K562 (cell line): Measurements from ENCODE around the gene DBNDD1. TPM values are rescaled to one million over a fixed set of nuclear protein-coding genes. Genes with fewer than 3 reads are reported as not detected.

ENCODE experiments used
- CBX1 ChIP-seq: sonication (generic); IDR thresholded peaks from 2 replicates; pipeline ENCODE4 v1.6.1; 2016; ENCODE audit warnings: antibody characterized with exemption, low read depth, mild to moderate bottlenecking
- CHD4 ChIP-seq: fragments of 200-600 bp; sonication (generic); IDR thresholded peaks from 3 replicates; pipeline ENCODE4 v1.6.1; 2012; ENCODE audit warnings: low read depth, mild to moderate bottlenecking, mixed read lengths, low read length, inconsistent platforms; ENCODE audit not compliant: insufficient read depth, insufficient replicate concordance, poor library complexity, severe bottlenecking
- CREBBP ChIP-seq: IDR thresholded peaks from one replicate; pipeline ENCODE4 v1.6.1; 2012; ENCODE audit warnings: low read depth, mild to moderate bottlenecking, control low read depth, inconsistent platforms, low read length
- FOXA3 ChIP-seq, 2 experiments: fragments of 450-650 bp in 1 of 2; sonication (generic) in 1 of 2; formaldehyde crosslinking; IDR thresholded peaks in 1 of 2; conservative IDR thresholded peaks in 1 of 2; 2 replicates each; pipeline versions ENCODE4 v1.4.0 to v1.8.0; 2020 to 2022; ENCODE audit warnings: mild to moderate bottlenecking in 2 of 2, missing genetic modification reagents in 1 of 2
- KAT2B ChIP-seq: IDR thresholded peaks from one replicate; pipeline ENCODE4 v1.6.1; 2012; ENCODE audit warnings: low read depth, mild to moderate bottlenecking, control low read depth, inconsistent platforms, low read length, moderate library complexity
- KLF16 ChIP-seq: IDR thresholded peaks from 2 replicates; pipeline ENCODE4 v1.6.1; 2016; ENCODE audit warnings: antibody characterized with exemption
- LEF1 ChIP-seq: fragments of 450-650 bp; IDR thresholded peaks from 2 replicates; pipeline ENCODE4 v1.6.1; 2016; ENCODE audit warnings: mild to moderate bottlenecking
- MAFG ChIP-seq: fragments of 450-650 bp; conservative IDR thresholded peaks from 2 replicates; pipeline ENCODE4 v1.6.1; 2016; ENCODE audit warnings: missing genetic modification characterization, missing compliant biosample characterization
- MITF ChIP-seq: IDR thresholded peaks from 2 replicates; pipeline ENCODE4 v1.6.1; 2014; ENCODE audit warnings: antibody characterized with exemption
- MTA1 ChIP-seq: fragments of 450-650 bp; IDR thresholded peaks from 2 replicates; pipeline ENCODE4 v1.6.1; 2017; ENCODE audit warnings: borderline replicate concordance
- NBN ChIP-seq: fragments of 450-650 bp; IDR thresholded peaks from 2 replicates; pipeline ENCODE4 v1.6.1; 2016; ENCODE audit warnings: low read depth, mild to moderate bottlenecking
- NRF1 ChIP-seq, 2 experiments: fragments of 450-650 bp; IDR thresholded peaks in 1 of 2; conservative IDR thresholded peaks in 1 of 2; 2 replicates each; pipeline ENCODE4 v1.6.1; 2014; ENCODE audit warnings: mild to moderate bottlenecking in 2 of 2
- OTX1 ChIP-seq: fragments of 450-650 bp; formaldehyde crosslinking; IDR thresholded peaks from 2 replicates; pipeline ENCODE4 v1.4.0; 2022; ENCODE audit warnings: mild to moderate bottlenecking
- PRMT5 ChIP-seq: sonication (generic); formaldehyde crosslinking; IDR thresholded peaks from 2 replicates; pipeline ENCODE4 v1.5.0; 2020; ENCODE audit warnings: missing genetic modification reagents
- SMARCC2 ChIP-seq: fragments of 450-650 bp; IDR thresholded peaks from 2 replicates; pipeline ENCODE4 v1.6.1; 2017; ENCODE audit warnings: antibody characterized with exemption, moderate library complexity, mild to moderate bottlenecking, low read depth
- SREBF2 ChIP-seq: sonication (generic); formaldehyde crosslinking; IDR thresholded peaks from 2 replicates; pipeline ENCODE4 v1.4.0; 2020; ENCODE audit warnings: mild to moderate bottlenecking, missing genetic modification reagents
- ZBTB26 ChIP-seq: fragments of 450-650 bp; formaldehyde crosslinking; IDR thresholded peaks from 2 replicates; pipeline ENCODE4 v1.4.0; 2022; ENCODE audit warnings: missing genetic modification characterization
- ZNF143 ChIP-seq: sonication (generic); formaldehyde crosslinking; IDR thresholded peaks from 2 replicates; pipeline ENCODE4 v1.9.0; 2022; ENCODE audit warnings: mild to moderate bottlenecking, missing genetic modification reagents
- ZSCAN29 ChIP-seq: fragments of 450-650 bp; IDR thresholded peaks from 2 replicates; pipeline ENCODE4 v1.6.1; 2017
- polyA plus RNA-seq, 8 experiments: library from polyadenylated mRNA; depleted of rRNA in 4 of 8; stranded (reverse) in 5 of 8; unstranded in 3 of 8; fragments of >200 nt; fragmentation: Nextera tagmentation in 2 of 8; fragmentation: Illumina TruSeq in 1 of 8; extraction: Ambion mirVana in 2 of 8; extraction: Trizol in 1 of 8; gene quantifications; 2 replicates each; pipeline versions ENCODE4 v1.2.1 to v1.2.3, GENCODE V29; 2011 to 2014; ENCODE audit warnings: inconsistent platforms in 1 of 8, missing spikeins in 1 of 8
- total RNA-seq, 7 experiments: library from RNA; depleted of rRNA in 6 of 7; stranded (reverse); fragments of >200 nt in 6 of 7; fragmentation: Illumina TruSeq in 2 of 7; extraction: Trizol in 2 of 7; gene quantifications; 2 replicates each; pipeline versions ENCODE4 v1.2.1 to v1.2.3, GENCODE V29; 2011 to 2021; ENCODE audit warnings: low replicate concordance in 1 of 7
- TF ChIP-seq, protein P1 (sequence below): fragments of 450-650 bp; IDR thresholded peaks from 2 replicates; pipeline ENCODE4 v1.6.1; 2016; ENCODE audit warnings: antibody characterized with exemption
- TF ChIP-seq, protein P2 (sequence below): sonication (generic); formaldehyde crosslinking; IDR thresholded peaks from 2 replicates; pipeline ENCODE4 v1.8.0; 2022; ENCODE audit warnings: mild to moderate bottlenecking, missing genetic modification reagents

DBNDD1 gene
- total and polyA plus RNA-seq, 9 of the 15 experiments (the other 6 are each of a cell fraction or from before 2014, with no cell fraction given) = 0.55 to 13.0 (median 5.8) TPM

DNA sequence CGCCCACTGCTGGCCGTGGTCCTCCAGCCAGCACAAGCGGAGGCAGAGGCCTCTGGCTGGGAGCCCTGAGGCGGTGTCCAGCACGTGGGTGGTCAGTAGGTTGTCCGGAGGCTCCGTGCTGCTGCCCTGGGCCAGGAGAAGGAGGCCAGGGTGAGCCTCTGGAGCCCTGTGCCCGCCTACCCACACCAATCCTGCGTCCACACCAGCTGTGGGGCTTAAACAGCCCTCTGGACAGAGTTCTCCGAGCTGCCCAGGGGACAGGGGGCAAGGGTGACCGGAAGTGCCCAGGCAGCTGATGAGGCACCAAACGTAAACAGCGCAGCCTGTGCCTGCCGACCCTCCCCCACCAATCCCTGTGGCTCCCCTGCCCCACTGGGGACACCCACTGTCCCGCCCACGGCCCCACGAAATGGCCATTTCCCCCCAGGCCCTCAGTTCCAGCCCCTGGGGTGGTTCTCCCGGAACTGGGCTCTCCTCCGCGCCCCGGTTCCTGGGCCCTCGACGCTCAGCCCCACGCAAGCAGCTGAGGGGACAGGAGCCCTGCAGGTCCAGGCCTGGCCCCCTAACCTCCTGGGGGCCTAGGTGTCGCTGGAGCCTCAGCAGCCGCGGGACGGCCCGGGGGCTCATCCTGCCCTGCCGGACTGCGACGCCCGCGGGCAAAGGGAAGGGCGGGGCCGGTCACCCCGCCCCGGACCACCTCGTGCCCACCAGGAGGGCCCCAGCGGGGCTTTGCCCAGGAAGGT, 27.9 kb upstream of the DBNDD1 start (continued):
- no peak for TF ChIP-seq MTA1
- no peak for TF ChIP-seq CREBBP
- TF ChIP-seq FOXA3 (CRISPR knock-in tag; conservative IDR thresholded peaks at IDR 0.05 in 1 of 2, IDR thresholded peaks at IDR 0.05 in 1 of 2) = no peak
- no peak for TF ChIP-seq SREBF2 (CRISPR knock-in tag)
- no peak for TF ChIP-seq SMARCC2
- 0 out of 4 replicates have a peak, but pooled peaks of 1 of the 2 experiments have one; percentile 10 for TF ChIP-seq NRF1 (conservative IDR thresholded peaks at IDR 0.05 in 1 of 2, IDR thresholded peaks at IDR 0.05 in 1 of 2)
- TF ChIP-seq ZNF143 (CRISPR knock-in tag) = no peak
- TF ChIP-seq CBX1 = no peak
- no peak for TF ChIP-seq OTX1
- no peak for TF ChIP-seq NBN
- TF ChIP-seq MAFG = no peak
- no peak for TF ChIP-seq ZBTB26 (CRISPR knock-in tag)
- no peak for TF ChIP-seq LEF1
- TF ChIP-seq, protein P1, sequence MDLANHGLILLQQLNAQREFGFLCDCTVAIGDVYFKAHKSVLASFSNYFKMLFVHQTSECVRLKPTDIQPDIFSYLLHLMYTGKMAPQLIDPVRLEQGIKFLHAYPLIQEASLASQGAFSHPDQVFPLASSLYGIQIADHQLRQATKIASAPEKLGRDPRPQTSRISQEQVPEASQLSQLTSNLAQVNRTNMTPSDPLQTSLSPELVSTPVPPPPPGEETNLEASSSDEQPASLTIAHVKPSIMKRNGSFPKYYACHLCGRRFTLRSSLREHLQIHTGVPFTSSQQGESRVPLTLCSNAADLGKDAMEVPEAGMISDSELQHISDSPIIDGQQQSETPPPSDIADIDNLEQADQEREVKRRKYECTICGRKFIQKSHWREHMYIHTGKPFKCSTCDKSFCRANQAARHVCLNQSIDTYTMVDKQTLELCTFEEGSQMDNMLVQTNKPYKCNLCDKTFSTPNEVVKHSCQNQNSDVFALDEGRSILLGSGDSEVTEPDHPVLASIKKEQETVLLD = no peak
- TF ChIP-seq KLF16 = no peak
- TF ChIP-seq ZSCAN29 = no peak
- TF ChIP-seq CHD4 = no peak
- no peak for TF ChIP-seq KAT2B
- TF ChIP-seq, protein P2, sequence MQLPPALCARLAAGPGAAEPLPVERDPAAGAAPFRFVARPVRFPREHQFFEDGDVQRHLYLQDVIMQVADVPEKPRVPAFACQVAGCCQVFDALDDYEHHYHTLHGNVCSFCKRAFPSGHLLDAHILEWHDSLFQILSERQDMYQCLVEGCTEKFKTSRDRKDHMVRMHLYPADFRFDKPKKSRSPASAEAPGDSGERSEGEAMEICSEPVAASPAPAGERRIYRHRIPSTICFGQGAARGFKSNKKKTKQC (CRISPR knock-in tag) = 0 out of 2 replicates have a peak, but pooled peaks have one; percentile 36
- no peak for TF ChIP-seq MITF
- no peak for TF ChIP-seq PRMT5 (CRISPR knock-in tag)
